GM23248 (cell line): Measurements from ENCODE around the gene NMRK1. TPM values are rescaled to one million over a fixed set of nuclear protein-coding genes. Genes with fewer than 3 reads are reported as not detected.

Experiments used
- DNase-seq: peaks from one replicate; pipeline ENCODE4 v3.0.0-alpha.2; 2015
- H2AFZ ChIP-seq: fragments of 200-600 bp; sonication (generic); 2 replicates; pipeline ENCODE4 v1.6.1; 2016; ENCODE audit warnings: antibody characterized with exemption
- H3F3A ChIP-seq: fragments of 200-600 bp; sonication (generic); 2 replicates; pipeline ENCODE4 v1.6.1; 2016; ENCODE audit warnings: mild to moderate bottlenecking, antibody characterized with exemption, mixed run types; ENCODE audit not compliant: insufficient read depth
- H3K27ac ChIP-seq: fragments of 200-600 bp; sonication (generic); 2 replicates; pipeline ENCODE4 v1.5.1; 2016; ENCODE audit warnings: mild to moderate bottlenecking
- H3K27me3 ChIP-seq: fragments of 200-600 bp; sonication (generic); replicated peaks from 2 replicates; pipeline ENCODE4 v1.6.1; 2016; ENCODE audit warnings: mild to moderate bottlenecking; ENCODE audit not compliant: insufficient read depth
- H3K36me3 ChIP-seq: fragments of 200-600 bp; sonication (generic); 2 replicates; pipeline ENCODE4 v1.6.1; 2016; ENCODE audit warnings: low read depth, mild to moderate bottlenecking
- H3K4me1 ChIP-seq: fragments of 200-600 bp; sonication (generic); 2 replicates; pipeline ENCODE4 v1.6.1; 2016; ENCODE audit warnings: mild to moderate bottlenecking; ENCODE audit not compliant: insufficient read depth
- H3K4me2 ChIP-seq: fragments of 200-600 bp; sonication (generic); one replicate; pipeline ENCODE4 v1.6.1; 2016; ENCODE audit warnings: mild to moderate bottlenecking; ENCODE audit not compliant: unreplicated experiment
- H3K4me3 ChIP-seq: fragments of 200-600 bp; sonication (generic); 2 replicates; pipeline ENCODE4 v1.5.1; 2016; ENCODE audit warnings: mild to moderate bottlenecking
- H3K79me2 ChIP-seq: fragments of 200-600 bp; sonication (generic); 2 replicates; pipeline ENCODE4 v1.6.1; 2016; ENCODE audit warnings: mild to moderate bottlenecking; ENCODE audit not compliant: insufficient read depth
- H3K9ac ChIP-seq: fragments of 200-600 bp; sonication (generic); 2 replicates; pipeline ENCODE4 v1.6.1; 2016; ENCODE audit warnings: mild to moderate bottlenecking
- H3K9me2 ChIP-seq: fragments of 200-600 bp; sonication (generic); 2 replicates; pipeline ENCODE4 v1.6.1; 2016; ENCODE audit warnings: mixed run types, mild to moderate bottlenecking, moderate library complexity; ENCODE audit not compliant: insufficient read depth
- H3K9me3 ChIP-seq: fragments of 200-600 bp; sonication (generic); one replicate; pipeline ENCODE4 v1.6.1; 2017; ENCODE audit warnings: low read depth
- H4K20me1 ChIP-seq: fragments of 200-600 bp; sonication (generic); 2 replicates; pipeline ENCODE4 v1.6.0; 2016; ENCODE audit not compliant: insufficient read depth
- EZH2 ChIP-seq: fragments of 200-600 bp; sonication (generic); IDR thresholded peaks from 2 replicates; pipeline ENCODE4 v1.6.1; 2018; ENCODE audit warnings: antibody characterized with exemption, mild to moderate bottlenecking; ENCODE audit not compliant: insufficient read depth, poor library complexity, severe bottlenecking
- EZH2phosphoT487 ChIP-seq: fragments of 200-600 bp; sonication (generic); IDR thresholded peaks from 2 replicates; pipeline ENCODE4 v1.6.1; 2018; ENCODE audit warnings: antibody characterized with exemption, moderate library complexity, mild to moderate bottlenecking, low read depth; ENCODE audit not compliant: insufficient read depth
- WGBS, 2 experiments: methylation state at CpG; one replicate each; pipeline ENCODE4 v1.1.6; 2015 to 2017; ENCODE audit warnings: low lambda C conversion rate in 2 of 2, low coverage in 1 of 2; ENCODE audit errors: missing lambda C conversion rate in 2 of 2; 5-methylcytosine and 5-hydroxymethylcytosine counted together
- in situ Hi-C: fragments of 300-500 bp; cut with MboI; formaldehyde crosslinking; loops from 2 replicates; pipeline ENCODE4 v1.15.0; 2020
- polyA plus RNA-seq: library from polyadenylated mRNA; unstranded; fragments of >200 nt; fragmentation: Nextera tagmentation; extraction: Ambion mirVana; gene quantifications from 2 replicates; pipeline ENCODE4 v1.2.1, GENCODE V29; 2016
- total RNA-seq: library from RNA; depleted of rRNA; stranded (reverse); fragments of >200 nt; shearing (Covaris generic); gene quantifications from 2 replicates; pipeline ENCODE4 v1.2.3, GENCODE V29; 2014

The NMRK1 gene
- total and polyA plus RNA-seq, 2 experiments from 2014 or later: 16.6 to 29.2 TPM

- DNase-seq: no peak
- no peak for TF ChIP-seq EZH2
- no peak for TF ChIP-seq EZH2phosphoT487
- Histone ChIP-seq H3K9me2 (no peaks in the 10 kb centered on the region), H3K79me2 (no peaks in the 10 kb centered on the region), H4K20me1 (no peaks in the 10 kb centered on the region), H3K27me3 (no peaks in the 10 kb centered on the region), H3K36me3 (no peaks in the 10 kb centered on the region), H3K4me1 (no peaks in the 10 kb centered on the region), H3K9ac (no peak overlapping the region), H3K9me3 (no peaks in the 10 kb centered on the region), H3K4me3 (no peak overlapping the region), H3K4me2 (no peak overlapping the region), H3K27ac (no peak overlapping the region), H2AFZ (no peak overlapping the region), H3F3A (no peaks in the 10 kb centered on the region)
- WGBS, 2 experiments: 78 to 83% methylated on average over 5 of the region's 5 CpGs
- in situ Hi-C loops: no loop called here
These were observed 16.3 kb downstream of the NMRK1 start for GRCh38 chr9:75071530-75072122.

- Histone ChIP-seq H3K27me3 (no peaks in the 10 kb centered on the region), H3K4me3 (no peak overlapping the region), H3K36me3 (no peaks in the 10 kb centered on the region), H3K9me2 (no peaks in the 10 kb centered on the region), H3K4me1 (peaks cover 8% of the 10 kb centered on the region), H3K9me3 (no peaks in the 10 kb centered on the region), H3K27ac (no peak overlapping the region), H3K79me2 (no peaks in the 10 kb centered on the region), H2AFZ (no peak overlapping the region), H3F3A (peaks cover 14% of the 10 kb centered on the region), H4K20me1 (no peaks in the 10 kb centered on the region), H3K9ac (no peak overlapping the region), H3K4me2 (no peak overlapping the region)
- WGBS, 2 experiments: 80 to 83% methylated on average over 2 of the region's 2 CpGs
- in situ Hi-C loops: no loop called here
- no peak for DNase-seq
- TF ChIP-seq EZH2phosphoT487 (no peak), EZH2 (no peak)
These were observed 18.8 kb downstream of the NMRK1 start for GRCh38 chr9:75069171-75069570.

GRCh38 chr9:75067894-75068293, 20.1 kb downstream of the NMRK1 start:
- H2AFZ ChIP-seq: no peak overlapping the region
- no peak for DNase-seq
- H3K4me3 ChIP-seq: no peak overlapping the region
- H3K27me3 ChIP-seq: no peaks in the 10 kb centered on the region
- no peaks in the 10 kb centered on the region for H3K9me2 ChIP-seq
- H3K4me1 ChIP-seq: peaks cover 18% of the 10 kb centered on the region
- 87% methylated on average over 4 of the region's 4 CpGs for WGBS, 2 experiments
- H3K9me3 ChIP-seq: no peaks in the 10 kb centered on the region
- H3F3A ChIP-seq: peaks cover 22% of the 10 kb centered on the region
- H3K4me2 ChIP-seq: no peak overlapping the region
- H3K27ac ChIP-seq: no peak overlapping the region
- no peak overlapping the region for H3K9ac ChIP-seq
- no peaks in the 10 kb centered on the region for H3K79me2 ChIP-seq
- H4K20me1 ChIP-seq: no peaks in the 10 kb centered on the region
- H3K36me3 ChIP-seq: no peaks in the 10 kb centered on the region
- TF ChIP-seq EZH2phosphoT487: no peak
- TF ChIP-seq EZH2: no peak
- in situ Hi-C loops: no loop called here

- no peak overlapping the region for H3K9ac ChIP-seq
These were observed 22.4 kb downstream of the NMRK1 start for GRCh38 chr9:75065510-75065909.

More at GRCh38 chr9:75065510-75065909, 22.4 kb downstream of the NMRK1 start:
- Histone ChIP-seq H4K20me1 (no peaks in the 10 kb centered on the region), H3K4me1 (peaks cover 18% of the 10 kb centered on the region), H3K79me2 (no peaks in the 10 kb centered on the region), H3K9me2 (no peaks in the 10 kb centered on the region), H3K9me3 (no peaks in the 10 kb centered on the region), H2AFZ (no peak overlapping the region), H3K27ac (no peak overlapping the region), H3K4me3 (no peak overlapping the region), H3F3A (peaks cover 22% of the 10 kb centered on the region), H3K4me2 (no peak overlapping the region), H3K36me3 (no peaks in the 10 kb centered on the region), H3K27me3 (no peaks in the 10 kb centered on the region)
- peak; percentile 13 for DNase-seq
- WGBS, 2 experiments: 93 to 96% methylated on average over 2 of the region's 2 CpGs
- TF ChIP-seq EZH2phosphoT487 (no peak), EZH2 (no peak)
- in situ Hi-C loops: no loop called here
